ENCODE data around the gene ETS2.

The ETS2 gene

DNA sequence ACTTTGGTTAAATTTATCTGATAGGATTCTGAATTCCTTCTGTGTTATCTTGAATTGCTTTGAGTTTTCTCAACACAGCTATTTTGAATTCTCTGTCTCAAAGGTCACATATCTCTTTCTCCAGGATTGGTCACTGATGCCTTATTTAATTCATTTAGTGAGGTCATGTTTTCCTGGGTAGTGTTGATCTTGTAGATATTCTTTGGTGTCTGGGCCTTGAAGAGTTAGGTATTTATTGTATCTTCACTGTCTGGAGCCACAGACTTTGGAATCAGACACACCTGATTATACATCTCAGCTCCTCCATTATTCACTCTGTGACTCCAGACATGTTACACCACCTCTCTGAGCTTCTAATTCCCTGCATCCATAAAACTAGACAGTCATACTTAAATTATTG lies 34.2 kb upstream of the ETS2 start:
- Histone ChIP-seq H3K79me2 (ENCODE audit: low read length) (no peaks in the 10 kb centered on the region), H3K27ac (ENCODE audit: low read length) (no peak overlapping the region), H3K9me2 (replicated peaks; ENCODE audit: insufficient read depth, low read length) (no peaks in the 10 kb centered on the region), H3K9me3 (replicated peaks; ENCODE audit: insufficient read depth, low read length) (no peaks in the 10 kb centered on the region), H2AFZ (ENCODE audit: low read length) (no peak overlapping the region), H4K20me1 (ENCODE audit: insufficient read depth, low read length) (peaks cover 4% of the 10 kb centered on the region; the same call in 1 of the 2 replicates), H3K4me2 (ENCODE audit: low read depth, low read length) (no peak overlapping the region), H3K36me3 (replicated peaks; ENCODE audit: insufficient read depth, low read length) (no peaks in the 10 kb centered on the region), H3F3A (ENCODE audit: insufficient read depth, low read length) (peaks cover 19% of the 10 kb centered on the region), H3K9ac (ENCODE audit: low read length) (no peak overlapping the region), H3K4me1 (ENCODE audit: low read length) (peaks cover 12% of the 10 kb centered on the region), H3K4me3 (ENCODE audit: low read length) (no peak overlapping the region), H3K27me3 (replicated peaks; ENCODE audit: insufficient read depth, low read length) (peaks cover 90% of the 10 kb centered on the region)
- TF ChIP-seq, protein P1, sequence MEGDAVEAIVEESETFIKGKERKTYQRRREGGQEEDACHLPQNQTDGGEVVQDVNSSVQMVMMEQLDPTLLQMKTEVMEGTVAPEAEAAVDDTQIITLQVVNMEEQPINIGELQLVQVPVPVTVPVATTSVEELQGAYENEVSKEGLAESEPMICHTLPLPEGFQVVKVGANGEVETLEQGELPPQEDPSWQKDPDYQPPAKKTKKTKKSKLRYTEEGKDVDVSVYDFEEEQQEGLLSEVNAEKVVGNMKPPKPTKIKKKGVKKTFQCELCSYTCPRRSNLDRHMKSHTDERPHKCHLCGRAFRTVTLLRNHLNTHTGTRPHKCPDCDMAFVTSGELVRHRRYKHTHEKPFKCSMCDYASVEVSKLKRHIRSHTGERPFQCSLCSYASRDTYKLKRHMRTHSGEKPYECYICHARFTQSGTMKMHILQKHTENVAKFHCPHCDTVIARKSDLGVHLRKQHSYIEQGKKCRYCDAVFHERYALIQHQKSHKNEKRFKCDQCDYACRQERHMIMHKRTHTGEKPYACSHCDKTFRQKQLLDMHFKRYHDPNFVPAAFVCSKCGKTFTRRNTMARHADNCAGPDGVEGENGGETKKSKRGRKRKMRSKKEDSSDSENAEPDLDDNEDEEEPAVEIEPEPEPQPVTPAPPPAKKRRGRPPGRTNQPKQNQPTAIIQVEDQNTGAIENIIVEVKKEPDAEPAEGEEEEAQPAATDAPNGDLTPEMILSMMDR (IDR thresholded peaks at IDR 0.05; ENCODE audit: low read length), result no peak
- TF ChIP-seq EZH2 (optimal IDR thresholded peaks at IDR 0.05; ENCODE audit: low read depth, low read length), result no peak
- TF ChIP-seq EZH2phosphoT487 (IDR thresholded peaks at IDR 0.05; ENCODE audit: low read length), result no peak
- no peak for DNase-seq

DNA sequence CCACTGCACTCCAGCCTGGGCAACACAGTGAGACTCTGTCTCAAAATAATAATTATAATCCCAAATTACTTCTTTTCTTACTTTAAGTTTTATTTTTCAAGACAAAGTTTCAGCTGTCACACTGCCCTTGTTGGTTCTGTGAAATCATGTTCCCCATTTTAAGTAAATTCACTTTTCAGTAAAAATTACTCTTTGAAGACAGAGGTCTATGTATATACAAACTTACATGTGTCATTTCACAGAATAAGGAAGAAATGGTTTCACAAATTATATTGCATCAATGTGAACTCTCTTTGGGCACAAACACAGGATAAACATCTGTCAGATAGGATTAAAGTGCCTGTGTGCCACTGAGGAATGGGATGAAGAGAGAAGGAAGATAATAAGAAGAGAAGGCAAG lies 33.1 kb upstream of the ETS2 start:
- peaks cover 100% of the 10 kb centered on the region for H3K27me3 ChIP-seq (replicated peaks; ENCODE audit: insufficient read depth, low read length)
- peaks cover 10% of the 10 kb centered on the region for H3K4me1 ChIP-seq (ENCODE audit: low read length)
- H3K36me3 ChIP-seq (replicated peaks; ENCODE audit: insufficient read depth, low read length), result no peaks in the 10 kb centered on the region
- H3K79me2 ChIP-seq (ENCODE audit: low read length), result no peaks in the 10 kb centered on the region
- no peak for DNase-seq
- TF ChIP-seq EZH2 (optimal IDR thresholded peaks at IDR 0.05; ENCODE audit: low read depth, low read length) (no peak), EZH2phosphoT487 (IDR thresholded peaks at IDR 0.05; ENCODE audit: low read length) (no peak)
- TF ChIP-seq, protein P1 (IDR thresholded peaks at IDR 0.05; ENCODE audit: low read length), result no peak
- H4K20me1 ChIP-seq (ENCODE audit: insufficient read depth, low read length), result peaks cover 1% of the 10 kb centered on the region; the same call in 1 of the 2 replicates
- H3K9ac ChIP-seq (ENCODE audit: low read length), result no peak overlapping the region
- no peak overlapping the region for H3K27ac ChIP-seq (ENCODE audit: low read length)
- no peak overlapping the region for H3K4me2 ChIP-seq (ENCODE audit: low read depth, low read length)
- no peak overlapping the region for H2AFZ ChIP-seq (ENCODE audit: low read length)
- H3F3A ChIP-seq (ENCODE audit: insufficient read depth, low read length), result peaks cover 8% of the 10 kb centered on the region
- H3K4me3 ChIP-seq (ENCODE audit: low read length), result no peak overlapping the region
- no peaks in the 10 kb centered on the region for H3K9me3 ChIP-seq (replicated peaks; ENCODE audit: insufficient read depth, low read length)
- H3K9me2 ChIP-seq (replicated peaks; ENCODE audit: insufficient read depth, low read length), result no peaks in the 10 kb centered on the region

DNA sequence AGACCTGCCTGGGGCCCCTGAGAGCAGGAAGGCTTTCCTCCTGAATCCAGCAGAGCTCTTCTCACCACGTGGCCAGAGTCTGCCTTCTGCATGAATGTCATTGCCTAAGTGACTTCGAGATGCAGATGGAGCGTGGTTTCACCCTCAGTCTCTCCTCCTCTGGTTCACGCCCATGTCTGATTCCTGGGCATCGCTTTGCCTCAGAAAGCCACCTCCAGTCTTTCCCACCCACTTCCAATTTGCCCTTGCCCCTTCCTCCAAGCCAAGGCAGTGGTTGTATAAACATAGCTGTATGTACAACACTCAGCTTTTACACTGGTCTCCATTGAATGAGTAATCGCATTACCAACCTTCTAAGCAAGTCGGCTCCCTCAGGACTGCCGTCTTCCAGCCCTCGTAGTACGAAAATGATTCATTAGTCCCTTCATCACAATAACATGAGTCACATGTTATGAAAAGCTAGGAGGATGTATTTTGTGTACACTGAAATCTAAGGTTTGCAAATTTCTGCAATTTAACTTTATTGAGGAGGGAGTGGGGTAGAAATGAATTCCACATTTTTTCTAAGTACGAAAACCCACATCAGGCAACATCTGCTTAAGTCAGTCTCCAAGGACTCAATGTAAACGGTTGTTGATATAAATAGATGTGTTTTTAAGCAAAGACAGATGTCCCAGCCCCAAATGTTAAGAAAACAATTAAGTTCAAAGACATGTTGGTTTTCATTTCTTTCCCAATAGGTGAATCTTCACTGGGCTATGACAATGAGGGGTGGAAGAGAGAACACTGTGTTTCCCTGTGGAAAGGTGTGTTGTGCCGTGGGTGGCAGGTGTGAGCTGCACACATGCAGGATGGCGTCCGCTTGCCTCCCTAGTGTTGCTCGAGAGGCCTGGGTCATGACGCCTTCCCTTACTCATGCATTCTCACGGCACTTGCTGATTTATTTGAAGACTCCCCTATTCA lies 32.3 kb upstream of the ETS2 start:
- Histone ChIP-seq H4K20me1 (ENCODE audit: insufficient read depth, low read length) (no peaks in the 10 kb centered on the region), H3K9ac (ENCODE audit: low read length) (no peak overlapping the region), H3K79me2 (ENCODE audit: low read length) (no peaks in the 10 kb centered on the region), H3K27ac (ENCODE audit: low read length) (no peak overlapping the region), H3K27me3 (replicated peaks; ENCODE audit: insufficient read depth, low read length) (peaks cover 100% of the 10 kb centered on the region), H3K36me3 (replicated peaks; ENCODE audit: insufficient read depth, low read length) (no peaks in the 10 kb centered on the region), H3K9me3 (replicated peaks; ENCODE audit: insufficient read depth, low read length) (no peaks in the 10 kb centered on the region), H2AFZ (ENCODE audit: low read length) (no peak overlapping the region), H3F3A (ENCODE audit: insufficient read depth, low read length) (0 out of 2 replicates have a peak, but pooled peaks cover under 1% of the 10 kb centered on the region), H3K4me2 (ENCODE audit: low read depth, low read length) (no peak overlapping the region), H3K4me3 (ENCODE audit: low read length) (no peak overlapping the region), H3K4me1 (ENCODE audit: low read length) (peaks cover 4% of the 10 kb centered on the region; the same call in 1 of the 2 replicates), H3K9me2 (replicated peaks; ENCODE audit: insufficient read depth, low read length) (no peaks in the 10 kb centered on the region)
- no peak for DNase-seq
- TF ChIP-seq, protein P1 (IDR thresholded peaks at IDR 0.05; ENCODE audit: low read length), result no peak
